ENCODE data around the gene KCNH1. TPM values are rescaled to one million over a fixed set of nuclear protein-coding genes. Genes with fewer than 3 reads are reported as not detected.
"Not testable (repeated sequence)": the region's sequence is repeated elsewhere in the genome, so short reads cannot be mapped to it uniquely, and the experiment has no call there.

The KCNH1 gene
- polyA plus RNA-seq, 1 of the 3 experiments (the other 2 are of a cell fraction): 0.08 TPM

GRCh38 chr1:211017075-211017718, 116.8 kb downstream of the KCNH1 start (continued):
- TF ChIP-seq TAF1 (IDR thresholded peaks at IDR 0.05; ENCODE audit: borderline replicate concordance, low read depth, low read length): no peak

- WGBS (ENCODE audit: low lambda C conversion rate): 50% methylated on average over 7 of the region's 7 CpGs
These were observed 119.7 kb downstream of the KCNH1 start for GRCh38 chr1:211014275-211014674.

GRCh38 chr1:211013346-211014240, 120.4 kb downstream of the KCNH1 start:
- H3K9me2 ChIP-seq: no peaks in the 10 kb centered on the region
- no peak for TF ChIP-seq REST (IDR thresholded peaks at IDR 0.05; ENCODE audit: low read depth, low read length)
- TF ChIP-seq TCF12 (IDR thresholded peaks at IDR 0.05): no peak
- TF ChIP-seq POLR2AphosphoS5 (IDR thresholded peaks at IDR 0.05; ENCODE audit: low read depth, low read length): no peak
- no peak for TF ChIP-seq JUND (IDR thresholded peaks at IDR 0.05)
- TF ChIP-seq CHD2 (IDR thresholded peaks at IDR 0.05; ENCODE audit: low read length, partially characterized antibody): no peak
- no peaks in the 10 kb centered on the region for H3F3A ChIP-seq (replicated peaks; ENCODE audit: insufficient read depth)
- H2AFZ ChIP-seq (ENCODE audit: low read depth): no peak overlapping the region
- no peaks in the 10 kb centered on the region for H3K27me3 ChIP-seq (ENCODE audit: insufficient read depth)
- no peak overlapping the region for H3K9ac ChIP-seq
- H4K20me1 ChIP-seq (ENCODE audit: insufficient read depth): no peaks in the 10 kb centered on the region
- 53% methylated on average over 7 of the region's 7 CpGs for WGBS (ENCODE audit: low lambda C conversion rate)
- ChIA-PET POLR2A (no interaction called here), CTCF (interaction anchor here (0.9 to 1.5 kb wide), 2 partner anchors 10 to 34 kb away, joined by 3 read pairs; no protein-coding TSS in a partner anchor)
- no peaks in the 10 kb centered on the region for H3K36me3 ChIP-seq (replicated peaks in 1 of 2; ENCODE audit: control insufficient read depth in 1 of 2, insufficient read depth in 2 of 2, low read length in 1 of 2)
- H3K27ac ChIP-seq (ENCODE audit: low read depth in 2 of 2, low read length in 1 of 2): no peak overlapping the region
- no peak overlapping the region for H3K4me2 ChIP-seq
- no peaks in the 10 kb centered on the region for H3K79me2 ChIP-seq (ENCODE audit: insufficient read depth)
- DNase-seq: no peak
- no peaks in the 10 kb centered on the region for H3K9me3 ChIP-seq
- no peaks in the 10 kb centered on the region; a peak in 1 of 4 replicates for H3K4me1 ChIP-seq (ENCODE audit: control insufficient read depth in 1 of 2, insufficient read depth in 2 of 2, low read depth in 1 of 2, low read length in 1 of 2)
- H3K4me3 ChIP-seq (ENCODE audit: low read depth in 2 of 2, low read length in 1 of 2): no peak overlapping the region

More at GRCh38 chr1:211014275-211014674, 119.7 kb downstream of the KCNH1 start:
- no peak overlapping the region for H2AFZ ChIP-seq (ENCODE audit: low read depth)
- no peaks in the 10 kb centered on the region for H4K20me1 ChIP-seq (ENCODE audit: insufficient read depth)
- no peaks in the 10 kb centered on the region for H3F3A ChIP-seq (replicated peaks; ENCODE audit: insufficient read depth)
- H3K9me3 ChIP-seq: no peaks in the 10 kb centered on the region
- H3K9ac ChIP-seq: no peak overlapping the region
- H3K79me2 ChIP-seq (ENCODE audit: insufficient read depth): no peaks in the 10 kb centered on the region
- no peaks in the 10 kb centered on the region for H3K36me3 ChIP-seq (replicated peaks in 1 of 2; ENCODE audit: control insufficient read depth in 1 of 2, insufficient read depth in 2 of 2, low read length in 1 of 2)
- DNase-seq: no peak
- no peak overlapping the region for H3K4me3 ChIP-seq (ENCODE audit: low read depth in 2 of 2, low read length in 1 of 2)
- no peak overlapping the region for H3K27ac ChIP-seq (ENCODE audit: low read depth in 2 of 2, low read length in 1 of 2)
- no peaks in the 10 kb centered on the region; a peak in 1 of 4 replicates for H3K4me1 ChIP-seq (ENCODE audit: control insufficient read depth in 1 of 2, insufficient read depth in 2 of 2, low read depth in 1 of 2, low read length in 1 of 2)
- ChIA-PET POLR2A (no interaction called here), CTCF (interaction anchor here (0.9 to 1.5 kb wide), 2 partner anchors 9 to 35 kb away, joined by 3 read pairs; no protein-coding TSS in a partner anchor)
- no peak overlapping the region for H3K4me2 ChIP-seq
- H3K27me3 ChIP-seq (ENCODE audit: insufficient read depth): no peaks in the 10 kb centered on the region
- H3K9me2 ChIP-seq: no peaks in the 10 kb centered on the region
- TF ChIP-seq SMC3 (IDR thresholded peaks at IDR 0.05; ENCODE audit: low read depth, low read length): no peak
- TF ChIP-seq EP300 (IDR thresholded peaks at IDR 0.05; ENCODE audit: borderline replicate concordance in 1 of 2, low read depth in 1 of 2, low read length in 1 of 2): no peak
- TF ChIP-seq SIN3A (IDR thresholded peaks at IDR 0.05; ENCODE audit: borderline replicate concordance, low read depth, low read length): no peak
- TF ChIP-seq RAD21 (IDR thresholded peaks at IDR 0.05; ENCODE audit: low read length): no peak
- TF ChIP-seq TAF1 (IDR thresholded peaks at IDR 0.05; ENCODE audit: borderline replicate concordance, low read depth, low read length): no peak
- TF ChIP-seq GABPA (IDR thresholded peaks at IDR 0.05; ENCODE audit: low read depth): no peak
- no peak for TF ChIP-seq RFX5 (IDR thresholded peaks at IDR 0.05; ENCODE audit: low read length)
- no peak for TF ChIP-seq RXRA (IDR thresholded peaks at IDR 0.05; ENCODE audit: borderline replicate concordance, low read depth)

GRCh38 chr1:211011128-211011527, 122.8 kb downstream of the KCNH1 start:
- H3F3A ChIP-seq (replicated peaks; ENCODE audit: insufficient read depth); H3K9me3 ChIP-seq; H3K36me3 ChIP-seq (replicated peaks in 1 of 2; ENCODE audit: control insufficient read depth in 1 of 2, insufficient read depth in 2 of 2, low read length in 1 of 2); H3K4me2 ChIP-seq; H3K9ac ChIP-seq; H3K79me2 ChIP-seq (ENCODE audit: insufficient read depth); H3K4me3 ChIP-seq (ENCODE audit: low read depth in 2 of 2, low read length in 1 of 2); H3K9me2 ChIP-seq; H4K20me1 ChIP-seq (ENCODE audit: insufficient read depth); H2AFZ ChIP-seq (ENCODE audit: low read depth); H3K27me3 ChIP-seq (ENCODE audit: insufficient read depth); H3K27ac ChIP-seq (ENCODE audit: low read depth in 2 of 2, low read length in 1 of 2); H3K4me1 ChIP-seq (ENCODE audit: control insufficient read depth in 1 of 2, insufficient read depth in 2 of 2, low read depth in 1 of 2, low read length in 1 of 2); POLR2A ChIA-PET; DNase-seq; CTCF ChIA-PET: not testable (repeated sequence)
- WGBS (ENCODE audit: low lambda C conversion rate): 53% methylated on average over 1 of the region's 1 CpG
